Measurements from ENCODE around the gene CPLX3. TPM values are rescaled to one million over a fixed set of nuclear protein-coding genes. Genes with fewer than 3 reads are reported as not detected.

CPLX3 gene
- total and polyA plus RNA-seq, 12 donors = 0.11 to 24.1 (median 0.94) TPM; not detected in 2

DNA sequence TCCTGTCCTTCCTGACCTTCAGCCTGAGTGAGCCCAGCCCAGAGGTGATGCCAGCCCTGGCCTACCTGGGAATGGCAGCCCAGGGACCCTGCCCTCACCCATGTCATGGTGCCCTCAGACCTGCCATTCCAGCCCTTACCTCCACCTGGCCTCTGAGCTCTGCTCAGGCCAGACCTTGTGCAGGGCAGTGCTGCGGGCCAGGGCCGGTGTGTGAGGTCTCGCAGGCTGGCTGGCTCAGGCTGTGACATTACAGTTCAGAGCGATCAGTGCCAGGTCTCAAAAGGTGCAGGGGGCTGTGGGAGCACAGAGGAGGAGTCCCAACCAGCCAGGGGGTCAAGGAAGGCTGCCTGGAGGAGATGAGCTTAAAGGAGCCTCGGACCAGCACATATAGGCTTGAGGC, 6.4 kb upstream of the CPLX3 start:
- H3K36me3 ChIP-seq (replicated peaks in 1 of 2) = no peaks in the 10 kb centered on the region
- TF ChIP-seq POLR2A (IDR thresholded peaks at IDR 0.05) = no peak
- TF ChIP-seq, protein P1, sequence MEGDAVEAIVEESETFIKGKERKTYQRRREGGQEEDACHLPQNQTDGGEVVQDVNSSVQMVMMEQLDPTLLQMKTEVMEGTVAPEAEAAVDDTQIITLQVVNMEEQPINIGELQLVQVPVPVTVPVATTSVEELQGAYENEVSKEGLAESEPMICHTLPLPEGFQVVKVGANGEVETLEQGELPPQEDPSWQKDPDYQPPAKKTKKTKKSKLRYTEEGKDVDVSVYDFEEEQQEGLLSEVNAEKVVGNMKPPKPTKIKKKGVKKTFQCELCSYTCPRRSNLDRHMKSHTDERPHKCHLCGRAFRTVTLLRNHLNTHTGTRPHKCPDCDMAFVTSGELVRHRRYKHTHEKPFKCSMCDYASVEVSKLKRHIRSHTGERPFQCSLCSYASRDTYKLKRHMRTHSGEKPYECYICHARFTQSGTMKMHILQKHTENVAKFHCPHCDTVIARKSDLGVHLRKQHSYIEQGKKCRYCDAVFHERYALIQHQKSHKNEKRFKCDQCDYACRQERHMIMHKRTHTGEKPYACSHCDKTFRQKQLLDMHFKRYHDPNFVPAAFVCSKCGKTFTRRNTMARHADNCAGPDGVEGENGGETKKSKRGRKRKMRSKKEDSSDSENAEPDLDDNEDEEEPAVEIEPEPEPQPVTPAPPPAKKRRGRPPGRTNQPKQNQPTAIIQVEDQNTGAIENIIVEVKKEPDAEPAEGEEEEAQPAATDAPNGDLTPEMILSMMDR (IDR thresholded peaks at IDR 0.05) = no peak
- H3K27ac ChIP-seq = no peak overlapping the region
- intact Hi-C loops (cut with DNase I) = no loop called here
- H3K27me3 ChIP-seq = no peaks in the 10 kb centered on the region
- DNase-seq = no peak
- WGBS, 4 donors = 89 to 100% (median 95%) methylated on average over 1 to 5 of the region's 5 CpGs
- peaks cover 23 to 37% of the 10 kb centered on the region in 2 donors for H3K4me1 ChIP-seq (replicated peaks in 1 of 2)
- no peak overlapping the region for H3K4me3 ChIP-seq
- no peaks in the 10 kb centered on the region for H3K9me3 ChIP-seq (replicated peaks in 1 of 3)

DNA sequence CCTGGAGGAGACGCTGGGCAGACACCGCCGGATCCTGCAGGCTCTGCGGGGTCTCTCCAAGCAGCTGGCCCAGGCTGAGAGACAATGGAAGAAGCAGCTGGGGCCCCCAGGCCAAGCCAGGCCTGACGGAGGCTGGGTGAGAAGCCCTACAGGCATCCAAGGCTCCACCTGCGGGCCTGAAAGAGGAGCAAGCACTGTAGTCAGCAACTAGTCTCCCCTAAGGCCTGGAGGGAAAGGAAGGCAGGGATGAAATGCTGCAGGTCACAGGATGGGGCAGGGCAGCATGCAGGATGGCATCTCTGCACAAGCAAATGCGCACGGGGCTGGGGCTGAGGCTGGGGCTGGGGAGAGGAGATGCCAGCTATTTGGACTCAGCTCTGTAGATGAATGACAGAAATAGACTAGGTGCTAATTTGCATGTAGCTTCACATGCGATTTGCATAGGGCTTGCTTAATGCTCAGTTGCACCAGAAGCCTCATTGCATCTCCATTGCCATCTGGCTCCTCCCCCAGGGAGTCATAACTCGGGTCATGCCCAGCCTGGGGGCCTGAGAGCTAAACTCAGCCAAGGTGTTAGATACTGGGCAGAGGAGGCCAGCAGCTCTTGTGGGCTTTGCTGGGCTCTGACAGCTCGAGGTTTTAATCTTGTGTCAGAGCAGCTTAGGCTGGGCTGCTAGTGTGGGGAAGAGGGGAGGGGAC, 5.2 kb upstream of the CPLX3 start:
- TF ChIP-seq, protein P1 (IDR thresholded peaks at IDR 0.05) = no peak
- no peak for TF ChIP-seq POLR2A (IDR thresholded peaks at IDR 0.05)
- Histone ChIP-seq H3K9me3 (replicated peaks in 1 of 3) (no peaks in the 10 kb centered on the region), H3K27me3 (no peaks in the 10 kb centered on the region), H3K36me3 (replicated peaks in 1 of 2) (no peaks in the 10 kb centered on the region), H3K4me1 (replicated peaks in 1 of 2) (peaks cover 12 to 25% of the 10 kb centered on the region in 2 donors), H3K4me3 (no peak overlapping the region), H3K27ac (no peak overlapping the region)
- DNase-seq = no peak
- 71 to 87% (median 75%) methylated on average over 5 to 11 of the region's 11 CpGs for WGBS, 4 donors
- intact Hi-C loops (cut with DNase I) = no loop called here

DNA sequence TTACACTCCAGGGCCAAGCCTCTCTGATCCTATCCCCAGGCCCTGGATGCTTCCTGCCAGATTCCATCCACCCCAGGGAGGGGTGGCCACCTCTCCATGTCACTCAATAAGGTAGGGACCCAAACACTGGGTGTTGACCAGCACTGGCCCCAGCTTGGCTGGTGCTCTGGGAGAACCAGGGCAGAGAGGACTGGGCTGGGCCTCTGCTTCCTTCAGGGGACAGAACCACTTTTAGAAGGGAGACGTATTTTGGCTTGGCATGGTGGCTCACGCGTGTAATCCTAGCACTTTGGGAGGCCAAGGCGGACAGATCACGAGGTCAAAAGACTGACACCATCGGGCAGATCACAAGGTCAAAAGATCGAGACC, 4.7 kb upstream of the CPLX3 start:
- H3K27me3 ChIP-seq = no peaks in the 10 kb centered on the region
- TF ChIP-seq, protein P1 (IDR thresholded peaks at IDR 0.05) = no peak
- TF ChIP-seq POLR2A (IDR thresholded peaks at IDR 0.05) = no peak
- no peaks in the 10 kb centered on the region for H3K36me3 ChIP-seq (replicated peaks in 1 of 2)
- peaks cover 14 to 20% of the 10 kb centered on the region in 2 donors for H3K4me1 ChIP-seq (replicated peaks in 1 of 2)
- no peaks in the 10 kb centered on the region for H3K9me3 ChIP-seq (replicated peaks in 1 of 3)
- H3K27ac ChIP-seq = no peak overlapping the region
- 83 to 91% (median 87%) methylated on average over 6 to 7 of the region's 7 CpGs for WGBS, 4 donors
- no peak for DNase-seq
- intact Hi-C loops (cut with DNase I) = no loop called here
- H3K4me3 ChIP-seq = no peak overlapping the region

DNA sequence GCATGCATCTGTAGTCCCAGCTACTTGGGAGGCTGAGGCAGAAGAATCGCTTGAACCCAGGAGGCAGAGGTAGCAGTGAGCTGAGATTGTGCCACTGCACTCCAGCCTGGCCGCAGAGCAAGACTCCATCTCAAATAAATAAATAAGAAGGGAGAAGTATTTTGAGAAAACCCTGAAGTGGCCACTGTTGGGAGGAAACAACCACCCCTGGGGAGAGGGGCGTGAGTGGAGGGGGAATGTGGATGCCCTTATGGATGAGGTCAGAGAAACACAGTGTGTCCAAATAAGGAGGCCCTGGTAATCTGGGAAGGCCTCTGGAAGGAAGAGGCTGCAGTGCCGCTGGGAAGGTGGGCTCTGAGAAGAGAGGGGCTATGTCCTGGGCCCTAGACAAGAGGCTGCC, 4.2 kb upstream of the CPLX3 start:
- Histone ChIP-seq H3K9me3 (replicated peaks in 1 of 3) (no peaks in the 10 kb centered on the region), H3K36me3 (replicated peaks in 1 of 2) (no peaks in the 10 kb centered on the region), H3K27me3 (no peaks in the 10 kb centered on the region), H3K27ac (no peak overlapping the region), H3K4me3 (no peak overlapping the region), H3K4me1 (replicated peaks in 1 of 2) (peaks cover 14 to 16% of the 10 kb centered on the region in 2 donors)
- intact Hi-C loops (cut with DNase I) = no loop called here
- no peak for TF ChIP-seq POLR2A (IDR thresholded peaks at IDR 0.05)
- TF ChIP-seq, protein P1 (IDR thresholded peaks at IDR 0.05) = no peak
- 90 to 100% (median 97%) methylated on average over 4 of the region's 4 CpGs for WGBS, 4 donors
- no peak for DNase-seq
